WTC11 (cell line): ENCODE measurements around the gene PAX9. TPM values are rescaled to one million over a fixed set of nuclear protein-coding genes. Genes with fewer than 3 reads are reported as not detected.

Experiments
- ATAC-seq: fragments of 200-7000 bp; cut with Tn5 transposase; 2 replicates; pipeline ENCODE4 v1.10.0; 2021; ENCODE audit warnings: mild to moderate bottlenecking, moderate library complexity
- CTCF ChIA-PET: fragments of 300-600 bp; sonication (Branson Sonifier 250); formaldehyde crosslinking; loops from one replicate; lab custom pipeline; 2021; ENCODE audit warnings: antibody characterized with exemption; lab: Charles Lee
- POLR2A ChIA-PET: fragments of 350-600 bp; sonication (Branson Sonifier 250); formaldehyde crosslinking; loops from one replicate; lab custom pipeline; 2021; ENCODE audit warnings: antibody characterized with exemption; lab: Charles Lee
- DNase-seq: peaks from one replicate; pipeline ENCODE4 v3.0.0; 2021; ENCODE audit warnings: low spot score
- H3K27ac Mint-ChIP-seq: 2 replicates; pipeline ENCODE4 v1.8.0; 2021; ENCODE audit warnings: mixed read lengths
- H3K27me3 Mint-ChIP-seq: 2 replicates; pipeline ENCODE4 v1.8.0; 2021; ENCODE audit warnings: low read depth, mild to moderate bottlenecking, moderate library complexity, mixed read lengths
- H3K36me3 Mint-ChIP-seq: 2 replicates; pipeline ENCODE4 v1.8.0; 2021; ENCODE audit warnings: mixed read lengths
- H3K4me1 Mint-ChIP-seq: 2 replicates; pipeline ENCODE4 v1.8.0; 2022; ENCODE audit warnings: mixed read lengths
- H3K4me3 Mint-ChIP-seq: 2 replicates; pipeline ENCODE4 v1.8.0; 2021; ENCODE audit warnings: mild to moderate bottlenecking, moderate library complexity, mixed read lengths
- H3K9me3 Mint-ChIP-seq: 2 replicates; pipeline ENCODE4 v1.8.0; 2021; ENCODE audit warnings: mixed read lengths
- AFF4 ChIP-seq: sonication (generic); formaldehyde crosslinking; IDR thresholded peaks from 2 replicates; pipeline ENCODE4 v1.8.1; 2023; ENCODE audit warnings: mild to moderate bottlenecking, missing genetic modification reagents, borderline replicate concordance
- AR ChIP-seq: fragments of 250-450 bp; sonication (Bioruptor Pico); IDR thresholded peaks from 2 replicates; pipeline ENCODE4 v1.9.0; 2021; ENCODE audit warnings: mild to moderate bottlenecking
- ATF6 ChIP-seq: sonication (generic); formaldehyde crosslinking; IDR thresholded peaks from 2 replicates; pipeline ENCODE4 v1.8.1; 2023; ENCODE audit warnings: mild to moderate bottlenecking, missing genetic modification reagents
- CBFB ChIP-seq: sonication (generic); formaldehyde crosslinking; IDR thresholded peaks from 2 replicates; pipeline ENCODE4 v1.8.1; 2022; ENCODE audit warnings: mild to moderate bottlenecking, low read depth, missing genetic modification reagents
- E2F1 ChIP-seq: sonication (generic); formaldehyde crosslinking; IDR thresholded peaks from 2 replicates; pipeline ENCODE4 v1.8.0; 2022; ENCODE audit warnings: mild to moderate bottlenecking, missing genetic modification reagents
- MLX ChIP-seq: sonication (generic); formaldehyde crosslinking; IDR thresholded peaks from 2 replicates; pipeline ENCODE4 v1.8.1; 2023; ENCODE audit warnings: mild to moderate bottlenecking, missing genetic modification reagents, moderate library complexity
- NFATC4 ChIP-seq: fragments of 250-450 bp; sonication (Bioruptor Pico); IDR thresholded peaks from 2 replicates; pipeline ENCODE4 v1.9.0; 2021; ENCODE audit warnings: mild to moderate bottlenecking
- NFE2L1 ChIP-seq: sonication (generic); formaldehyde crosslinking; IDR thresholded peaks from 2 replicates; pipeline ENCODE4 v1.8.1; 2023; ENCODE audit warnings: missing genetic modification reagents
- NR3C1 ChIP-seq: sonication (generic); formaldehyde crosslinking; conservative IDR thresholded peaks from 2 replicates; pipeline ENCODE4 v1.8.1; 2023; ENCODE audit warnings: low read depth, mild to moderate bottlenecking, missing genetic modification reagents
- USF1 ChIP-seq: sonication (generic); formaldehyde crosslinking; IDR thresholded peaks from 2 replicates; pipeline ENCODE4 v1.8.0; 2022; ENCODE audit warnings: mild to moderate bottlenecking, missing genetic modification reagents
- ZNF219 ChIP-seq: sonication (generic); formaldehyde crosslinking; IDR thresholded peaks from 2 replicates; pipeline ENCODE4 v1.8.0; 2023; ENCODE audit warnings: missing genetic modification reagents, mild to moderate bottlenecking, borderline replicate concordance
- ZNF232 ChIP-seq: sonication (generic); formaldehyde crosslinking; IDR thresholded peaks from 2 replicates; pipeline ENCODE4 v1.8.0; 2022; ENCODE audit warnings: mild to moderate bottlenecking, missing genetic modification reagents
- ZNF317 ChIP-seq: sonication (generic); formaldehyde crosslinking; IDR thresholded peaks from 2 replicates; pipeline ENCODE4 v1.8.1; 2023; ENCODE audit warnings: low read depth, mild to moderate bottlenecking, moderate library complexity, missing genetic modification reagents, borderline replicate concordance
- ZNF512 ChIP-seq: sonication (generic); formaldehyde crosslinking; IDR thresholded peaks from 2 replicates; pipeline ENCODE4 v1.8.1; 2022; ENCODE audit warnings: missing genetic modification reagents, borderline replicate concordance
- total RNA-seq: library from RNA; stranded (reverse); gene quantifications from 3 replicates; pipeline ENCODE4 v1.2.3, GENCODE V29; 2021

Gene PAX9
- total RNA-seq, 1 experiment from 2014 or later = not detected

GRCh38 chr14:36659010-36659821 lies 2.4 kb upstream of the PAX9 start:
- H3K4me3 Mint-ChIP-seq = peak overlapping the region; percentile 12
- H3K4me1 Mint-ChIP-seq = peaks cover 71% of the 10 kb centered on the region
- POLR2A ChIA-PET = no interaction called here
- CTCF ChIA-PET = interaction anchor here (0.6 to 6.4 kb wide), 8 partner anchors 9 to 283 kb away, joined by 3 to 44 read pairs (median 4); no protein-coding TSS in a partner anchor
- H3K36me3 Mint-ChIP-seq = no peaks in the 10 kb centered on the region
- H3K27me3 Mint-ChIP-seq = peaks cover 100% of the 10 kb centered on the region
- no peak overlapping the region for H3K27ac Mint-ChIP-seq
- DNase-seq = no peak
- no peak for ATAC-seq
- no peaks in the 10 kb centered on the region for H3K9me3 Mint-ChIP-seq
- no peak for TF ChIP-seq ZNF317
- no peak for TF ChIP-seq NR3C1
- TF ChIP-seq E2F1 = no peak
- no peak for TF ChIP-seq ZNF219 (CRISPR knock-in tag)
- TF ChIP-seq ZNF512 = no peak
- TF ChIP-seq NFATC4 (CRISPR knock-in tag) = no peak
- TF ChIP-seq AR = no peak
- no peak for TF ChIP-seq AFF4
- TF ChIP-seq CBFB (CRISPR knock-in tag) = no peak
- TF ChIP-seq ATF6 = no peak
- TF ChIP-seq NFE2L1 (CRISPR knock-in tag) = no peak
- TF ChIP-seq MLX (CRISPR knock-in tag) = no peak
- TF ChIP-seq USF1 (CRISPR knock-in tag) = no peak
- TF ChIP-seq ZNF232 (CRISPR knock-in tag) = no peak
